H1 (cell line): ENCODE results near the gene CYP1A2.

Source experiments
- CREB1 ChIP-seq: IDR thresholded peaks from 2 replicates; pipeline ENCODE4 v1.6.1; 2012; ENCODE audit warnings: inconsistent platforms
- SIN3A ChIP-seq, 2 experiments: IDR thresholded peaks in 1 of 2; conservative IDR thresholded peaks in 1 of 2; 2 replicates each; pipeline ENCODE4 v1.6.1; 2011 to 2012; ENCODE audit warnings: low read length in 2 of 2, improper control_type of control experiment in 1 of 2, low read depth in 1 of 2, mild to moderate bottlenecking in 1 of 2
- YY1 ChIP-seq: IDR thresholded peaks from 2 replicates; pipeline ENCODE4 v1.6.1; 2011; ENCODE audit warnings: low read depth, mild to moderate bottlenecking, low read length
- TF ChIP-seq, protein P1 (sequence below), 3 experiments: IDR thresholded peaks; 1 replicate in 2 of 3; 2 replicates in 1 of 3; pipeline versions ENCODE4 v1.5.1 to v1.6.1; 2011; ENCODE audit warnings: low read length in 3 of 3, mild to moderate bottlenecking in 3 of 3, inconsistent platforms in 2 of 3, low read depth in 1 of 3, moderate library complexity in 1 of 3; ENCODE audit not compliant: insufficient read depth in 1 of 3; ENCODE audit errors: control extremely low read depth in 1 of 3

DNA sequence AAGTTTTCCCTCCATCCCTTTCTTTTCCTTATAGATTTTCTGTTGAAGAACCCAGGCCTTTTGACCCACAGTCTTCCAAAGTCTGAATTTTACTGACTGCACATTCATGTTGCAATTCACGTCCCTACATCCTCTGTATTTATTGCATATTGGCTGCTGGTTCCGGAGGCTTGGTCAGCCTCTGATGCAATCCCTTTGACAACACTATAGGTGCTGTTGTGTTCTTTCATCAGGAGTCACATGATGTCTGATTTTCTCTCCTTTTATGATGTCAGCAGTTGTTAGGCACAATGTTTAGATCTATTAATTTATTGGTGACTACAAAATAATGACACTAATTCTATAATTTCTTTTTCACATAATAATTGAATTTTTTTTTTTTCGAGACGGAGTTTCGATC, 32.0 kb upstream of the CYP1A2 start:
- TF ChIP-seq, protein P1, sequence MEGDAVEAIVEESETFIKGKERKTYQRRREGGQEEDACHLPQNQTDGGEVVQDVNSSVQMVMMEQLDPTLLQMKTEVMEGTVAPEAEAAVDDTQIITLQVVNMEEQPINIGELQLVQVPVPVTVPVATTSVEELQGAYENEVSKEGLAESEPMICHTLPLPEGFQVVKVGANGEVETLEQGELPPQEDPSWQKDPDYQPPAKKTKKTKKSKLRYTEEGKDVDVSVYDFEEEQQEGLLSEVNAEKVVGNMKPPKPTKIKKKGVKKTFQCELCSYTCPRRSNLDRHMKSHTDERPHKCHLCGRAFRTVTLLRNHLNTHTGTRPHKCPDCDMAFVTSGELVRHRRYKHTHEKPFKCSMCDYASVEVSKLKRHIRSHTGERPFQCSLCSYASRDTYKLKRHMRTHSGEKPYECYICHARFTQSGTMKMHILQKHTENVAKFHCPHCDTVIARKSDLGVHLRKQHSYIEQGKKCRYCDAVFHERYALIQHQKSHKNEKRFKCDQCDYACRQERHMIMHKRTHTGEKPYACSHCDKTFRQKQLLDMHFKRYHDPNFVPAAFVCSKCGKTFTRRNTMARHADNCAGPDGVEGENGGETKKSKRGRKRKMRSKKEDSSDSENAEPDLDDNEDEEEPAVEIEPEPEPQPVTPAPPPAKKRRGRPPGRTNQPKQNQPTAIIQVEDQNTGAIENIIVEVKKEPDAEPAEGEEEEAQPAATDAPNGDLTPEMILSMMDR (IDR thresholded peaks at IDR 0.05; ENCODE audit: control extremely low read depth in 1 of 3, insufficient read depth in 1 of 3, low read depth in 1 of 3, low read length in 3 of 3) = no peak
- TF ChIP-seq SIN3A (conservative IDR thresholded peaks at IDR 0.05 in 1 of 2, IDR thresholded peaks at IDR 0.05 in 1 of 2; ENCODE audit: low read depth in 1 of 2, low read length in 2 of 2) = no peak
- no peak for TF ChIP-seq YY1
- no peak for TF ChIP-seq CREB1
